GM23338 (cell line): ENCODE results near the gene ST6GALNAC1.
A peak's percentile ranks its signal among the peaks of the same experiment; 100 is the strongest.

Source experiments
- CTCF ChIP-seq, 2 experiments: fragments of 200-600 bp in 1 of 2; sonication (generic) in 1 of 2; conservative IDR thresholded peaks; 2 replicates each; pipeline versions ENCODE4 v1.5.1 to v1.6.1; 2016 to 2017; ENCODE audit warnings: antibody characterized with exemption in 2 of 2, low read depth in 2 of 2, mild to moderate bottlenecking in 2 of 2, moderate library complexity in 1 of 2
- ETS1 ChIP-seq: IDR thresholded peaks from 2 replicates; pipeline ENCODE4 v1.6.1; 2016; ENCODE audit warnings: antibody characterized with exemption
- EZH2 ChIP-seq: fragments of 200-600 bp; sonication (generic); IDR thresholded peaks from one replicate; pipeline ENCODE4 v1.8.0; 2017; ENCODE audit warnings: antibody characterized with exemption, mild to moderate bottlenecking, low read depth; ENCODE audit not compliant: unreplicated experiment
- ZNF331 ChIP-seq: fragments of 250-450 bp; sonication (Bioruptor Pico); IDR thresholded peaks from 2 replicates; pipeline ENCODE4 v1.5.0; 2020; ENCODE audit warnings: low read depth, mild to moderate bottlenecking, moderate library complexity

DNA sequence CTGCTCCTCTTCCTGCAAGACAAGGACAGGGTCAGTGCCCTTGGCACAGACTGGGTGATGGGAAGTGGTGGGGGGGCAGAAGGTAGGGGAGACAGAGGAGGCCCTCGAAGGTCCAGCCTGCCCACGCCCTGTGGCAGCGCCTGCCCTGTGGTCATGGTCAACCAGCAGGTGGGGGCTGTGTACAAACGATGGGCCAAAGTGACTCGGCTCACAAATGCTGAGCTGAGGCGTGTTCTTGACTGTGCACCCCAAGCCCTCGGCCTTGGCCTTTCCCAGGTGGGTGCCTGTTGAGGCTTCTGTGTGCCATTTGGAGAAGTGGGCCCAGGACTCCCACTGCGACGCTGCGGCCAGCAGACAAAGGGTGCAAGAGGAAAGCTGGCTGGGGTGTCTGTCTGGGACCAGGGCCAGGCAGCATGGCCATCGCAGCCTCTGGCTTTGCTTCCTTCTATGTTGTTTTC is 44.6 kb upstream of the ST6GALNAC1 start:
- TF ChIP-seq ZNF331 (CRISPR knock-in tag) (no peak), CTCF (conservative IDR thresholded peaks at IDR 0.05; ENCODE audit: low read depth in 2 of 2) (0 out of 4 replicates have a peak, but pooled peaks of 1 of the 2 experiments have one; percentile 11), EZH2 (no peak), ETS1 (no peak)
